HUES48 (cell line): ENCODE results near the gene CRACR2A.
A peak's percentile ranks its signal among the peaks of the same experiment; 100 is the strongest.

Experiments used
- H3K27ac ChIP-seq: one replicate; pipeline ENCODE4 v1.7.0; 2013; ENCODE audit warnings: low read depth, low read length, inconsistent platforms
- H3K27me3 ChIP-seq: 2 replicates; pipeline ENCODE4 v1.6.1; 2013; ENCODE audit warnings: mild to moderate bottlenecking, low read length; ENCODE audit not compliant: control insufficient read depth, insufficient read depth
- H3K36me3 ChIP-seq: 2 replicates; pipeline ENCODE4 v1.6.1; 2013; ENCODE audit warnings: low read length; ENCODE audit not compliant: control insufficient read depth, insufficient read depth
- H3K4me1 ChIP-seq: 2 replicates; pipeline ENCODE4 v1.6.1; 2013; ENCODE audit warnings: mild to moderate bottlenecking, low read length; ENCODE audit not compliant: control insufficient read depth, insufficient read depth
- H3K4me3 ChIP-seq: 2 replicates; pipeline ENCODE4 v1.5.1; 2013; ENCODE audit warnings: mild to moderate bottlenecking, low read depth, low read length
- H3K9ac ChIP-seq: 2 replicates; pipeline ENCODE4 v1.6.1; 2013; ENCODE audit warnings: mild to moderate bottlenecking, low read depth, low read length, moderate library complexity
- H3K9me3 ChIP-seq: 2 replicates; pipeline ENCODE4 v1.6.1; 2013; ENCODE audit warnings: low read length; ENCODE audit not compliant: control insufficient read depth, insufficient read depth

Gene CRACR2A

GRCh38 chr12:3667485-3667884 is 85.4 kb downstream of the CRACR2A start:
- peaks cover 3% of the 10 kb centered on the region; the same call in 1 of the 2 replicates for H3K4me1 ChIP-seq
- H3K4me3 ChIP-seq: no peak overlapping the region
- no peaks in the 10 kb centered on the region for H3K9me3 ChIP-seq
- no peak overlapping the region for H3K27ac ChIP-seq
- H3K36me3 ChIP-seq: no peaks in the 10 kb centered on the region
- H3K9ac ChIP-seq: no peak overlapping the region
- no peaks in the 10 kb centered on the region for H3K27me3 ChIP-seq

- H3K27me3 ChIP-seq: no peaks in the 10 kb centered on the region
- no peaks in the 10 kb centered on the region for H3K36me3 ChIP-seq
- no peaks in the 10 kb centered on the region for H3K9me3 ChIP-seq
- peaks cover 6% of the 10 kb centered on the region; the same call in 1 of the 2 replicates for H3K4me1 ChIP-seq
- H3K27ac ChIP-seq: no peak overlapping the region
- no peak overlapping the region for H3K4me3 ChIP-seq
- no peak overlapping the region for H3K9ac ChIP-seq
These were observed 86.5 kb downstream of the CRACR2A start for GRCh38 chr12:3666441-3666840.

- Histone ChIP-seq H3K27ac (peak overlapping the region; percentile 51), H3K36me3 (no peaks in the 10 kb centered on the region), H3K9me3 (no peaks in the 10 kb centered on the region), H3K9ac (no peak overlapping the region), H3K4me1 (peaks cover 6% of the 10 kb centered on the region; the same call in 1 of the 2 replicates), H3K4me3 (no peak overlapping the region), H3K27me3 (no peaks in the 10 kb centered on the region)
These were observed 90.4 kb downstream of the CRACR2A start for GRCh38 chr12:3662521-3662921.

GRCh38 chr12:3661028-3661427 is 91.9 kb downstream of the CRACR2A start:
- Histone ChIP-seq H3K27ac (no peak overlapping the region), H3K9ac (no peak overlapping the region), H3K9me3 (no peaks in the 10 kb centered on the region), H3K27me3 (no peaks in the 10 kb centered on the region), H3K4me3 (no peak overlapping the region), H3K4me1 (peaks cover 6% of the 10 kb centered on the region; the same call in 1 of the 2 replicates), H3K36me3 (no peaks in the 10 kb centered on the region)

- Histone ChIP-seq H3K9me3 (no peaks in the 10 kb centered on the region), H3K27ac (no peak overlapping the region), H3K4me1 (peaks cover 6% of the 10 kb centered on the region; the same call in 1 of the 2 replicates), H3K4me3 (no peak overlapping the region), H3K36me3 (no peaks in the 10 kb centered on the region), H3K27me3 (no peaks in the 10 kb centered on the region), H3K9ac (no peak overlapping the region)
These were observed 94.4 kb downstream of the CRACR2A start for GRCh38 chr12:3658327-3659163.

- H3K9me3 ChIP-seq: no peaks in the 10 kb centered on the region
- no peak overlapping the region for H3K4me3 ChIP-seq
- no peak overlapping the region for H3K9ac ChIP-seq
- no peak overlapping the region for H3K27ac ChIP-seq
- no peaks in the 10 kb centered on the region for H3K36me3 ChIP-seq
- no peaks in the 10 kb centered on the region for H3K27me3 ChIP-seq
- no peaks in the 10 kb centered on the region for H3K4me1 ChIP-seq
These were observed 95.8 kb downstream of the CRACR2A start for GRCh38 chr12:3656946-3657622.

GRCh38 chr12:3655328-3655900 is 97.5 kb downstream of the CRACR2A start:
- no peaks in the 10 kb centered on the region for H3K4me1 ChIP-seq
- no peak overlapping the region for H3K27ac ChIP-seq
- no peak overlapping the region for H3K9ac ChIP-seq
- no peaks in the 10 kb centered on the region for H3K36me3 ChIP-seq
- H3K4me3 ChIP-seq: no peak overlapping the region
- no peaks in the 10 kb centered on the region for H3K27me3 ChIP-seq
- no peaks in the 10 kb centered on the region for H3K9me3 ChIP-seq

GRCh38 chr12:3651585-3652424 is 101.1 kb downstream of the CRACR2A start:
- Histone ChIP-seq H3K9me3 (no peaks in the 10 kb centered on the region), H3K4me1 (no peaks in the 10 kb centered on the region), H3K9ac (no peak overlapping the region), H3K27me3 (no peaks in the 10 kb centered on the region), H3K4me3 (no peak overlapping the region), H3K36me3 (no peaks in the 10 kb centered on the region), H3K27ac (no peak overlapping the region)

GRCh38 chr12:3647504-3647903 is 105.4 kb downstream of the CRACR2A start:
- Histone ChIP-seq H3K27ac (no peak overlapping the region), H3K4me1 (no peaks in the 10 kb centered on the region), H3K27me3 (no peaks in the 10 kb centered on the region), H3K36me3 (no peaks in the 10 kb centered on the region), H3K4me3 (no peak overlapping the region), H3K9ac (no peak overlapping the region), H3K9me3 (no peaks in the 10 kb centered on the region)

GRCh38 chr12:3646561-3647241 is 106.2 kb downstream of the CRACR2A start:
- Histone ChIP-seq H3K9ac (no peak overlapping the region), H3K9me3 (no peaks in the 10 kb centered on the region), H3K36me3 (no peaks in the 10 kb centered on the region), H3K4me3 (no peak overlapping the region), H3K27ac (no peak overlapping the region), H3K4me1 (no peaks in the 10 kb centered on the region), H3K27me3 (no peaks in the 10 kb centered on the region)
